Sigmoid colon (tissue), 7 donors: ENCODE results near the gene CFAP410. TPM values are rescaled to one million over a fixed set of nuclear protein-coding genes. Genes with fewer than 3 reads are reported as not detected.

Experiments
- DNase-seq: peaks from one replicate; pipeline ENCODE4 v3.0.0-alpha.2; 2019
- H3K27ac ChIP-seq, 4 donors: fragments of 200-600 bp; sonication (generic); one replicate each; pipeline ENCODE4 v1.5.1; 2016 to 2019; ENCODE audit warnings: mild to moderate bottlenecking in 1 of 4
- H3K27me3 ChIP-seq, 3 donors: fragments of 200-600 bp; sonication (generic); one replicate each; pipeline ENCODE4 v1.5.1; 2019; ENCODE audit warnings: mild to moderate bottlenecking in 1 of 3
- H3K36me3 ChIP-seq, 4 donors: fragments of 200-600 bp; sonication (generic); one replicate each; pipeline ENCODE4 v1.5.1; 2016 to 2019
- H3K4me1 ChIP-seq, 4 donors: fragments of 200-600 bp; sonication (generic); one replicate each; pipeline ENCODE4 v1.5.1; 2017 to 2019
- H3K4me3 ChIP-seq, 4 donors: fragments of 200-600 bp; sonication (generic); one replicate each; pipeline ENCODE4 v1.5.1; 2017 to 2019; ENCODE audit warnings: mild to moderate bottlenecking in 2 of 4, moderate library complexity in 1 of 4
- H3K9me3 ChIP-seq, 4 donors: fragments of 200-600 bp in 3 of 4; sonication (generic) in 3 of 4; one replicate each; pipeline versions ENCODE4 v1.5.1 to v1.6.1; 2013 to 2019
- CTCF ChIP-seq, 4 experiments: fragments of 450-650 bp in 3 of 4; fragments of 200-600 bp in 1 of 4; IDR thresholded peaks; one replicate each; pipeline ENCODE4 v1.5.1; 2016 to 2019; ENCODE audit warnings: antibody characterized with exemption in 4 of 4, mild to moderate bottlenecking in 3 of 4, moderate library complexity in 2 of 4
- EP300 ChIP-seq, 4 donors: sonication (generic); formaldehyde crosslinking; IDR thresholded peaks; one replicate each; pipeline ENCODE4 v1.6.1; 2017; ENCODE audit warnings: antibody characterized with exemption in 4 of 4
- POLR2A ChIP-seq, 2 donors: fragments of 450-650 bp; IDR thresholded peaks; one replicate each; pipeline ENCODE4 v1.6.1; 2016; ENCODE audit warnings: antibody characterized with exemption in 2 of 2, mild to moderate bottlenecking in 2 of 2, moderate library complexity in 2 of 2
- POLR2AphosphoS5 ChIP-seq, 4 donors: sonication (generic); formaldehyde crosslinking; IDR thresholded peaks; one replicate each; pipeline ENCODE4 v1.6.1; 2017; ENCODE audit warnings: antibody characterized with exemption in 4 of 4
- whole genome bisulfite sequencing, 2 donors: extraction: QIAGEN DNeasy Blood & Tissue Kit; methylation state at CpG; one replicate each; pipeline ENCODE4 v1.1.7; 2013; 5-methylcytosine and 5-hydroxymethylcytosine counted together
- intact Hi-C: fragments of 100-400 bp; cut with DNase I; formaldehyde crosslinking; loops from one replicate; pipeline ENCODE4 v1.15.1; 2023
- polyA plus RNA-seq, 3 donors: library from polyadenylated mRNA; stranded (reverse); fragments of 200-250 nt; gene quantifications; one replicate each; pipeline ENCODE4 v1.2.3, GENCODE V29; 2013
- total RNA-seq, 4 donors: library from RNA; depleted of rRNA; stranded (reverse); fragments of >200 nt; gene quantifications; one replicate each; pipeline ENCODE4 v1.1.0, GENCODE V29; 2016
- donor health status: healthy with polysubstance abuse.
- donor health status: Bipolar disorder and iron deficiency.
- donor health status: healthy.

Gene CFAP410
- total and polyA plus RNA-seq, 7 donors = 12.7 to 31.7 (median 28.2) TPM

GRCh38 chr21:44337941-44338895 lies 972 bp downstream of the CFAP410 start:
- Histone ChIP-seq H3K4me3 (peak overlapping the region in 3 of 4 donors; percentile 36 to 84 (median 72)), H3K9me3 (no peaks in the 10 kb centered on the region), H3K27me3 (no peaks in the 10 kb centered on the region), H3K4me1 (peaks cover 0 to 26% (median 18%) of the 10 kb centered on the region in 4 donors), H3K27ac (peak overlapping the region; percentile 93 to 99 (median 96)), H3K36me3 (peaks cover 0 to 25% (median 3%) of the 10 kb centered on the region in 4 donors)
- TF ChIP-seq POLR2AphosphoS5 (IDR thresholded peaks at IDR 0.05) (peak in 1 of 4 donors; percentile 39), POLR2A (IDR thresholded peaks at IDR 0.05) (no peak), CTCF (IDR thresholded peaks at IDR 0.05) (peak in 3 of 4 experiments; percentile 23 to 35 (median 25)), EP300 (IDR thresholded peaks at IDR 0.05) (no peak)
- intact Hi-C loops = loop anchor here (2.0 to 5.0 kb wide), 4 partner anchors 37 to 479 kb away; partner anchors contain the start of genes LRRC3, PFKL and SUMO3
- 6 to 14% methylated on average over 46 to 47 of the region's 47 CpGs for whole genome bisulfite sequencing, 2 donors
- peak; percentile 91 for DNase-seq

- Histone ChIP-seq H3K27me3 (no peaks in the 10 kb centered on the region), H3K9me3 (no peaks in the 10 kb centered on the region), H3K36me3 (peaks cover 0 to 32% (median 3%) of the 10 kb centered on the region in 4 donors), H3K4me1 (peaks cover 0 to 26% (median 18%) of the 10 kb centered on the region in 4 donors), H3K4me3 (no peak overlapping the region), H3K27ac (peak overlapping the region; percentile 93 to 99 (median 96))
- intact Hi-C loops = loop anchor here (5.0 kb wide), 2 partner anchors 100 to 480 kb away; partner anchors contain the start of gene SUMO3
- TF ChIP-seq POLR2AphosphoS5 (IDR thresholded peaks at IDR 0.05) (no peak), EP300 (IDR thresholded peaks at IDR 0.05) (no peak), CTCF (IDR thresholded peaks at IDR 0.05) (no peak), POLR2A (IDR thresholded peaks at IDR 0.05) (no peak)
- DNase-seq = no peak
- 71 to 91% methylated on average over 3 of the region's 3 CpGs for WGBS, 2 donors
These were observed 1.7 kb downstream of the CFAP410 start for GRCh38 chr21:44337449-44337848.

- H3K27me3 ChIP-seq = no peaks in the 10 kb centered on the region
- peaks cover 0 to 26% (median 18%) of the 10 kb centered on the region in 4 donors for H3K4me1 ChIP-seq
- 95 to 96% methylated on average over 23 of the region's 24 CpGs for WGBS, 2 donors
- no peak for TF ChIP-seq POLR2A (IDR thresholded peaks at IDR 0.05)
- no peak for TF ChIP-seq POLR2AphosphoS5 (IDR thresholded peaks at IDR 0.05)
- TF ChIP-seq CTCF (IDR thresholded peaks at IDR 0.05) = no peak
- TF ChIP-seq EP300 (IDR thresholded peaks at IDR 0.05) = no peak
- peaks cover 0 to 52% (median 3%) of the 10 kb centered on the region in 4 donors for H3K36me3 ChIP-seq
- no peaks in the 10 kb centered on the region for H3K9me3 ChIP-seq
- H3K27ac ChIP-seq = no peak overlapping the region
- DNase-seq = no peak
- intact Hi-C loops = loop anchor here (5.0 kb wide), 2 partner anchors 102 to 482 kb away; partner anchors contain the start of gene SUMO3
- no peak overlapping the region for H3K4me3 ChIP-seq
These were observed 3.7 kb downstream of the CFAP410 start for GRCh38 chr21:44335266-44336059.

- H3K27ac ChIP-seq = no peak overlapping the region
- H3K4me3 ChIP-seq = no peak overlapping the region
- TF ChIP-seq POLR2A (IDR thresholded peaks at IDR 0.05) (no peak), CTCF (IDR thresholded peaks at IDR 0.05) (no peak), EP300 (IDR thresholded peaks at IDR 0.05) (no peak), POLR2AphosphoS5 (IDR thresholded peaks at IDR 0.05) (no peak)
- intact Hi-C loops = loop anchor here (5.0 kb wide), 2 partner anchors 103 to 483 kb away; partner anchors contain the start of gene SUMO3
- 87 to 88% methylated on average over 26 of the region's 26 CpGs for WGBS, 2 donors
- no peaks in the 10 kb centered on the region for H3K9me3 ChIP-seq
- H3K4me1 ChIP-seq = peaks cover 0 to 16% (median 11%) of the 10 kb centered on the region in 4 donors
- DNase-seq = no peak
- H3K27me3 ChIP-seq = no peaks in the 10 kb centered on the region
- H3K36me3 ChIP-seq = peaks cover 0 to 60% (median 3%) of the 10 kb centered on the region in 4 donors
These were observed 4.7 kb downstream of the CFAP410 start for GRCh38 chr21:44334329-44335030.
